Measurements from ENCODE around the gene ST8SIA5.

Gene ST8SIA5

DNA sequence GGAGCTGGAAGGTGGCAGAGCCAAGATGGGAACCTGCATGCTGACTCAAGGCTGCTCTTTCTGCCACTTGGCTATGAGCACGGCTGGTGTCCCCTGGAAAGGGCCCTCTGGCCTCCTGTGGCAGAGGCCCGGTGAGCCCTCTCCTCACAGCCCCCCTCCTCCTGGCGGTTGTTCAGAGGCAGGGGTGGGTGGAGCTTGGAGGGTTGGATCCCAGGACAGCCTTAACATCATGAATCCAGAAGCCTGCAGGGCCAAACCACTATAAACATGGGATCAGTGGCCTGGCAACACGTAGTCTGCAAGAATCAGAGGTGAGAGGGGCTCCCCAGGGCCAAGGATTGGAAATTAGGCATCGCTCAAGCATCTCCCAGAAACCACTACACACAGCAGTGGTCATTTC, 51.3 kb downstream of the ST8SIA5 start:
- no peak for DNase-seq

DNA sequence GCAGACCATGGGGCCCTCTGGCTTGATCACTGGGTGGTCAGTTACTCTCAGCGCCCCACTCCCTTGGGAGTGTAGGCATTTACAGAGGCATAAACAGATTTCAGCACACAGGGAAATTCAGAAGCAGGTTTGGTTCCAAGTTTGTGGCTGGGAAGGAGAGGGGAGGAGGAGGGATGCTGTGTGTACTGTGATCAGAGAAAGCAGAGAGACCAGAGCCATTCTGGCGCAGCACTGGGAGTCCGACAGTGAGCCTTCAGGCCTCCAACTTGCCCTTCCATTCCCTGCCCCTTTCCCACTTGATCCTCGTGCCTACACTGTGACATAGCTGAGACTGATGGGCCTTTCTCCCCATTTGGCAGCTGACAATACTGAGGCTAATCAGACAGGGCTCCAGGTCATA, 52.0 kb downstream of the ST8SIA5 start:
- DNase-seq, result no peak

DNA sequence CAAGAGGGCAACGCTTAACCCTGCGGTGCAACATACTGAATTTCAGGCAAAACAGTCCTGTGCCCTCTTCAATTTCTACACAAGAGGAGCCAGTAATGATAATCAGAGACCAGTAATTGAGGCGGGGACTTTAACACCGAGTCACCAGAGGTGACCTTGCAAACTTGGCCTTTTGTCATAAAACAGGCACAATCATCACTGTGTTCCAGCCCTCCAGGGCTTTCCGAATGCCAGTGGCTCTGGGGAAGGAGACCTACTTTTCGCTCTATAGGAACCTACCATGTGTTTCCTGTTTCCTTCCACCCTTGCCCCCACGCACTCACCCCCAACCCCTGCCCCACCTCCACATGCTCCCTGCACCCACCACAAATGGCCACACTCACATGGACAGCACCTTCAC, 52.7 kb downstream of the ST8SIA5 start:
- no peak for DNase-seq

DNA sequence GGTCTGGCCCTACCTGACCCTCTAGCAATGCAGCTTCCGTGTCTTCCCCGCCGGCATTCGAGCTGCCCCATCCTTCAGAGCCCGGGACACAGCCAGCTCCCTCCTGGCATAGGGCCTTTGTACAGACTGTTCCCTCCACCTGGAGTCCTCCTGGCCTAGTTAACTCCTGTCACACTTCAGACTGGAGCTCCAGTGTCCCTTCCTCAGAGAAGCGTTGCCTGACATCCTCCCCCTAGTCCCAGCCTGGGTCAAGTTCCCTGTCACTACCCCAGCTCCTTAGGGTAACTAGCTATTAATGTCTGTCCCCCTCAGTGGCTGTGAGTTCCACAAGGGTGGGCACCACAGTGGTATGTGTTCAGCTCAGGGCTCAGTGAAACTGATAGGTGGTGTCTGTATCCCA, 54.4 kb downstream of the ST8SIA5 start:
- DNase-seq, result no peak

DNA sequence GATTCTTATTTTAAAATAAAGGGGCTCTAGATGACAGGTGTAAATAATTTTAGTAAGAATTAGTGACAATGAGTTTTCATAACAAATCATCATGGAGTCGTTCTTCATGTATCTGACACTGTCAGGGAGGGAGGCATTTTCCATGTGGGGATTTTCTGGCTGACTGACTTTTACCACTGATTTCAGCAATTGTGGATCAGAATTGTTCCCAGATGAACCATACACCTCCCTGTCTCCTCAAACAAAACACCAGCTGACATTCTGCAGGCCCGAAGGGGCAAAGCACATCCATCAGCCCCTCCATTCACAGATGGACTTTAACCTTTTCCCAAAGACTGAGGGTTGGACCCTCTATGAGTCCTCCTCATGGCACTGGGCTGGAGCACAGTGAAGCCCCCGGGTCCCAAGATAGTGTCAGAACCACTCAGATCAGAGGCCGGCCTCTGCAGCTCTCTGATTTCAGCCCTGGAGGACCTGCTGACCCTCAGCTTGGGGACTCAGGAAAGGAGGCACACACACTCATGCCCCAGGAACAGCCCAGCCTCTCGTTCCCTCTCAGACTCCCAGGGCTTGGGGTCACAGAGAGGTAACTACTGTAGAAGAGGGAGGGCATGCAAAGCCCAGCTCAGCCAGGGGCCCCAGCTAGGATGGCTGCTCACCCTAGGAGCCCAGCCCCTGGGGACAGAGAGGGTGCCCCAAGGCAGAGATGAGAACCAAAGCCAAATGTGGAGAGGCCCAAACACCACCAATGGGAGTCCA, 56.6 kb downstream of the ST8SIA5 start:
- no peak for DNase-seq

DNA sequence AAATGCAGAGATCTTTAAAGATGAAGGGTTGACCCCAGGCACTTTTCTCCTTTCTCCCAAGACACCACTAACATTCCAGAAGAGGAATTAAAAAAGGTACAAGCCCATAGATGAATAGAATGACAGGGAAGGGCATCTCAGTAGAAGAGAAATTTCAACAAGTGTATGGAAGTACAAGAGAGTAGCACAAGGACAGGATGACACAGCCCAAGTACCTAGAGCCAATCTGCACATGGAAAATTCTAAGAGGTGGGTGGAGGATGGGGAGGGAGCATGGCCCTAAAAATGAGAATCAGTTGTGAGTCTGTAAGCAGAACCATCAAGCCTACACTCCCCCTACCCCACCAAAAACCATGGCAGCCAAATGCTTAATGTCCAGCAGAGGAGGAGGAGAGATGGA, 60.2 kb downstream of the ST8SIA5 start:
- no peak for DNase-seq

DNA sequence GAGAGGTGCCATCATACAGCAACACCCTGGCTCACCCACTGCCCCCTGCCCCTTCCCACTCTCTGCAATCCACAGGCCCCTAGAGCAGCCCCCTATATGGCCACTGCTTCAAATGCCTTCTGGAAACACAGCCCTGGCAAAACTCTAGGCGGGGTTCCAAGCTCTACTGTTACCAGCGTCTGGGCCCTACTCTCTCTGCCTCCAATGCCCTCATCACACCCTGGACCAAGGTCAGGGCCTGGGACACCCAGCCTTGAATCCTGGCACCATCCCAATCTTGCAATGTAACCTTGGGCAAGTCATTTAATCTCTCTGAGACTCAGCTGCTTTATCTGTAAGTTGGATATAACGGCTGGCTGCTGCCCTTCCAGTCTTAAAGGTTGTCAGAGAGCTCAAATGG, 60.6 kb downstream of the ST8SIA5 start:
- no peak for DNase-seq

DNA sequence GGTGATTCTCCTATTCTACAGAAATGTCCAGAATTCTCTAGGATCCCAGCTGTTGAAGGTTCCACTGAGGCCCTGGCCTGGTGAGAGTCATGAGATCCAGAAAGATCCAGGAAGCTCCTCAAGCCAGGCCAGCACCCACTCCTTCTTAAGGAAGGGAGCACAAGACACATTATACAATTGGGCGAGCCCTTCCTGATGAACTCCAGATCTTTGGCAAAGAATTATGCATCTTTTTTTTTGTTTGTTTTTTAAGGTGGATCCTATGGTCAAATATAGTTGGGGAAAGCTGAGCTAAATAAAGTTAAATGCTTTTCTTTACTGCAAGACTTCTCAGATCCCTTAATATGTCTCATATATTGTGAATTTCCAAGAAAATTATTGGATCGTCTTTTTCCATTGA, 62.9 kb downstream of the ST8SIA5 start:
- DNase-seq, result no peak

DNA sequence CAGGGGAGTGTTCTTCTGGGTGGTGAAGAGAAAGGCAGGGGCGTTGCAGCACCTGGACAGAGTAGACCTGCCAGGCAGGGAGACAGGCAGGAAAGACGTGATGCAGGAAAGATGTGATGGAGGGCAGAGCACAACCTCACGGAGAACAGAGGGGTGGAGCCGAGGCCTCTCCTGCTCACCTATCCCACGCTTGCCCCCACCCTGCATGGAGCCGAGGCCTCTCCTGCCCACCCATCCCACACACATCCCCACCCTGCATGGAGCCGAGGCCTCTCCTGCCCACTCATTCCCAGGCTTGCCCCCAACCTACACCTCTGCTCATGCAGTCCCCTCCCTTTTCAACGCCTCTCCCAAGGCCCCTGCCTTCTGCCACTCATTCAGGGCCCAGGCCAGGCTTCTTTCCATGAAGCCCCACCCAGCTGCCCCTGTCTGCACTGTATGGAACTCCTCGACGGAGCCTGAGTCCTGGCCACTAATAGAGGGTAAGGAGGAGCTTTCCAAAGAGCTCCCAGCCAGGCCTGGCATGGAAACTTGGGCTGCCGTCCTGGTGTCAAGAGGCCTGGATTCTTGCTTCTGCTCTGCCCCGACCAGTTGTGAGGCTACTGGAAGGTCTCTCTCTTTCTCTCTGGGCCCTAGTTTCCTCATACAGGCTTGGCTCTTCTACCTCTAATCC, 67.9 kb downstream of the ST8SIA5 start:
- DNase-seq, result no peak

DNA sequence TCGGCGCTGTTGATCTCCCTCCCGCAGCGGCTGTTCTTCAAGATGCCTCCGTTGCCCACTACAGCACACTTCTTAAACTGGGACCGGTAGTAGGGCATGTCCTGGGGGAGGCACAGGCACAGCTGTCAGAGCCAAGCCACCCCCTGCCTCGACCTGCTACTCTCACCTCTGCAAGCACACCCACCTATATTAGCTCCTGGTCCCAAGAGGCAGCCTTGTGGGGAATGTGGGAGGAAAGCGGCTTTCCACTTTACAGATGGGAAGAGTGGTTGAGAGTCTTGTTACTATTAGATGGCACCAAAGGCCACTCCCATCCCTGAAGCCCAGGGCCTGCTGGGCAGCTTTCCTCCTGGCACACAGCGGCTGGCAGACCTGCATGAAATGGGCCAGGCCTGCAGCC, 70.7 kb downstream of the ST8SIA5 start:
- no peak for DNase-seq

DNA sequence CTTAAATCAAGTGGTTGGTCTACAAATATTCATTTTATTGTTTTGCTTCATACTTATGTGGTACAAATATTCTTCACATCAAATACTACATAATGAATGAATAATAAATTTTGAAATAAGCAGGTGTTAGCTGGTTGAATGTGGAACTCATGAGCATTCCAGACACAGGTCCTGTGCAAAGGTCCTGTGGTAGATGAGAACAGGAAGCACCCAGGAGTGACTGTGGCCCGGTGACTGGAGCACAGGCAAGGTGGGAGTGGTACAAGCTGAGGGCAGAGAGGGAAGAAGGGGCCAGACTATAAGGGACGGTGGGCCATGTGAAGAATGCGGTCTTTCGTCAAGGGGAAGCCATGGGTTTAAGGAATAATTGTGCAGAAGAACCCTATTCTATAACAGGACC, 73.6 kb downstream of the ST8SIA5 start:
- DNase-seq, result no peak

DNA sequence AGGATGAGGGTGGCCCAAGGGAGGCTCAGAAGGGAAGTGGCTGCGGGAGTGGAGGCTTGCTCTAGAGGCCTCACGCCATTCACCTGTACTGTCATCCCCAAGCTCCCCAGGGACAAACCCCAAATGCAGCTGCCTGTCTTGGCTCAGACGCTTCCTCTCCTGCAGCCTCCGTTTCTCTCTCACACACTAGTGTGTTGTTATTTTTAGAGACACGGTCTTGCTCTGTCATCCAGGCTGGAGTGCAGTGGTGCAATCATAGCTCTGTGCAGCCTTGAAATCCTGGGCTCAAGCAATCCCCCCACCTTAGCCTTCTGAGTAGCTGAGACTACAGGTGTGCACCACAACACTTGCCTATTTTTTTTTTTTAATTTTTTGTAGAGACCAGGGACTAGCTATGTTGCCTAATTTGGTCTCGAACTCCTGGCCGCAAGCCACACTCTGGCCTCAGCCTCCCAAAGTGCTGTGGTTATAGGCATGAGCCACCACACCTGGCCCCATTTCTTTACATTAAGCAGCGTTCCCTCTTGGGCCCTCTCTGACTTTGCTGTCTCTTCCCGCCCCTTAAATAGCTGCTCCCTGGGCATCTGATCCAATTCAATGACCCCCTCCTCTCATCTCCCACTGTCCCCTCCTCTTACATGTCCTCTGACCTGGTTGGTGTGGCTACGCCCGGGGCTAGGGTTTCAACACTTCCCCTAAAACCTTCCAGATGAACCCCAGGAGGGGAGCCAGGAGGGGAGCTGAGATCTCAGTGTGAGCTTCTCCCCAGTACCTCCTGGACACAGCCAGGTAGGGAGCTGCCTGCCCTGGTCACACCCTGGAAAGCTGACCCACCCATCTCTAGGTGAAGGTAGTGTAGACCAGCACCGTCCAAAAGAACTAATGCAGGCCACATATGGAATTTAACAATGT, 75.8 kb downstream of the ST8SIA5 start:
- DNase-seq, result no peak

DNA sequence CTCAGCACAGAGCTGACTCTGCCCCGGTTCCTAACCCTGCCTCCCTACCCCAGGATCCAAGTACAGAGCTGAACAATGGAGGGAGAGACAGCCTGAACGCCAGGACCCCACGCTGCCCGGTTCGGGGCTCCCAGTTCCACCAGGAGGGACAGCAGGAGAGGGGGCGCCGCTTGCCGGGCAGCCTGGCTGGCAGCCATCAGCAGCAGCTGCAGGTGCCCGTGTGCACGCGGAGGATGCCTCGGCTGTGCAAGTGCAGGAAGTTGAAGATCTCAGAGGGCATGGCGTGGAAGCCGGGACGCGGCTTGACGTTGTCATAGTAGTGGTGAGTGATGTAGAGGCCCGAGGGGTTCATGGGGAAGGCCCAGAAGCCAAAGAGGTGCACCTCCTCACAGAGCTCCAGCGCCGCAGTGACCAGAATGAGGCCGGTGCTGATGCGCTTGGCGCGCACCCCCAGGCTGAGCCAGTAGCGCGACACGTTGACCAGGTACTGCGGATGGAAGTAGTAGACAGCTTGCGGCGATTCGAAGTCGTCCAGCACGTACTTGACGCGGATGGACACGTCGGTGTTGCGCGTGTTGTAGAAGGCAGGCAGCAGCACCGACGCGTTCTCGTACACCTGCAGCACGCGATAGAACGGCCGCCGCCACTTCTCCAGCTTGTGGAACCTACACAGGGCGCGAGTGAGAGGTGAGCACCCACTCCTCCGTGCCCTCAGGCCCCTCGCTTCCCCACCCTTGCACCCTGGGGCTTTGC, 76.8 kb downstream of the ST8SIA5 start:
- DNase-seq, result no peak

DNA sequence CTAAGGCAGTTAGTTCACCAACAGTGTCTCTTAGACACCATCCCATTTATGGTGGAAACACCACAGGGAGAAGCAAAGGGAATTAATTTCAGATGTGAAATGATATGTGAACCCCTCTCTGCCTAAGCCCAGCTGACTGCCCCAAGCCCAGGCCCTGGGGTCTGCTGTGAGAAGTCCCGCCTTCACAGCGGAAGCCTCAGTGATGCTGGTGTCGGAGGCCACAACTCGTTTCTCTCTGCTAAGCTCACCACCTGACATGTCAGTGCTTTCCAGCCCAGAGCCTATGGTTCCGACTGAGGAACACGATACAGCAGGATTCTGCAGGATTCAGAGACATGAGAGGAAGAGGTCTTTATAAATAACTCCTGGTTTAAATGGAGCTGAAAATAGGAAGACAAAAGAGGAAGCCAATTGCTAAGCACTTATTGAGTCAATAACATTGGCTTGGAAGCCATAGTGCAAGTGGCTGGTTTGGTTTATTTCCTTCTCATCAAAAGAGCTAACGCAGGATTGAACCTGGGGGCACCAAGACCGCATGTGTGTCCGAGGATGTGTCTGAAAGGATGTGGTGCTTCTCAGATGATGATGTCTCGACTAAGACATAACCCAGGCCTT, 78.0 kb downstream of the ST8SIA5 start:
- no peak for DNase-seq

DNA sequence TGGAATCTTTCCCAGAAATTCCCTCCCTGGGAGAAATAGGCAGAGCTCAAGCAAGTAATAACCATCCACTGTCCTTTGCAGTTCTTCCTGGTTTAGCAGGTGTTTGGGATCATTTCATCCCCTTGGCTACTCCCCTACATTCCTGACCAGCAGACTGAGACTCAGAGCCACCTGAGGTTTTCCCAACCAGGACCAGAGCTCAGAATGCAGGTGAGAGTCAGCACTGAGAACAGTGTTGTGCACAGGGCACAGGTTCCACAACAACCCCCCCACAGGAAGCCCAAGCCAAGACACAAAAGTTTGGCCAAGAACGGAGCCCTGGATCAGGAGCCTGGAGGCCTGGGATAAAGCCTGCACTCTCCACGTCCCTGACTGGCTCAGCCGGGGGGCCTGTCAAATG, 78.8 kb downstream of the ST8SIA5 start:
- no peak for DNase-seq

DNA sequence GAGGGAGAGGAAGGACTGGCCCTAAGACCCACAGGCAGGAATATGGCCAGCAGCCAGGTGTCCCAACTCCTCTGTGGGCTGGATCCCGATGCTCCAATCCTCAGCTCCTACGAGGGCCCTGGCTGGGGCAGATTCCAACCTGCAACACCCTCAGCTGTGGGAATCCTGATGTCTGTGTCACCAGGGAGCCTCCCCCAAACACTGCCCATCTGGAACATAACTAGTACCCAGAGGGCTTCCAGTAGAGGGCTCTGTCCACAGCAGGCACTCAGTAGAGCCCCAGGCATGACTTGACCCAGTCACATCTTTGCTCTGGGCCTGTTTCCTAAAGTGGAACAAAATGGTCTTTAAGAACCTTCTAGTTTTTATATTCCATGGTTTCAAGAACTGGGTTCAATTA, 79.2 kb downstream of the ST8SIA5 start:
- no peak for DNase-seq

DNA sequence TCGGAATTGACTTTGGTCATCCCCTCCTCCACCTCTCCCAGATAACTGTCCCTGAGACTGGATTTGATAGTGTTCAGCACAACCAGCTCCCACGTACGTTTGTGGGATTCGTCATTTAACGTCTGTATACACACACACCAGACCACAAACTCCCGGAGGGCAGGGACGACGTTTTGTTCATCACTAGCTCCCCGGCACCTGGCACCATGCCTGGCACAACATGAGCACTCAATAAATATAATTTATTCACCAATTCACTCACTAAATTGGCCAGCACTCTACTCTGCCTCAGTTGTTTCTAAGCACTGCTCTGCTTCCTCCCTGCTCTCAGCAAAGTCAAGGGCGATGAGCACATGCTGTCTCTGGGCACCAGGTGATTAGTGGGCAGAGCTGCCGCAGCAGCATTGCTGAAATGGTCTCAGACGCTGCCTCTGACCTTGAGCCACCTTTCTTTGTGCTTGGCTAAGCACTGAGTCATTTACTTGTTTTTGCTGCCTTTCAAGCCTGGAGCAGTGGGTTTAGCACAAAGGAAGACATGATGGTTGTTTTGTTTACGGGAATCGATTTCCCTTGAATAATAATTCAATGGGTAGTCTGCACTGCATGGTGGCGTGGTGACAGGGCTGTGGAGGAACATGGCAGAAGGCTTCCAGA, 80.5 kb downstream of the ST8SIA5 start:
- DNase-seq, result no peak

DNA sequence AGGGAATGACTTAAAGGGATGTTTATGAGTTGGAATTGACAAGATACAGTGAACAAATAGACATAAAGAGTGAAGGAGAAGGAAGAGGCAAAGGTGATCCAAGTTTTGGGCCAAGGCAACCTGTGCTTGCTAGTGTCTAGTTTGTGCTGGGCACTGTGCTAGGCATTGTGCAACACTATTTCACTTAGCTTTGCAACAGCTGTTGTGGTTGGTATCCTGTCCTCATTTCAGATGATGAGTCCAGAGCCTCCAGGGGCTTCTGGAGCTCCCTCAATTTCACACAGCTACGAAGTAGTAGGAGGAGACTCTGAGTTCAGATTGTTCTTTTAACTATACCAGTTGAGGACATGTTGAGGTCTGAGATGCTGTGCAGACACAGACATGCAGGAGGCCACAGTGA, 81.7 kb downstream of the ST8SIA5 start:
- no peak for DNase-seq

DNA sequence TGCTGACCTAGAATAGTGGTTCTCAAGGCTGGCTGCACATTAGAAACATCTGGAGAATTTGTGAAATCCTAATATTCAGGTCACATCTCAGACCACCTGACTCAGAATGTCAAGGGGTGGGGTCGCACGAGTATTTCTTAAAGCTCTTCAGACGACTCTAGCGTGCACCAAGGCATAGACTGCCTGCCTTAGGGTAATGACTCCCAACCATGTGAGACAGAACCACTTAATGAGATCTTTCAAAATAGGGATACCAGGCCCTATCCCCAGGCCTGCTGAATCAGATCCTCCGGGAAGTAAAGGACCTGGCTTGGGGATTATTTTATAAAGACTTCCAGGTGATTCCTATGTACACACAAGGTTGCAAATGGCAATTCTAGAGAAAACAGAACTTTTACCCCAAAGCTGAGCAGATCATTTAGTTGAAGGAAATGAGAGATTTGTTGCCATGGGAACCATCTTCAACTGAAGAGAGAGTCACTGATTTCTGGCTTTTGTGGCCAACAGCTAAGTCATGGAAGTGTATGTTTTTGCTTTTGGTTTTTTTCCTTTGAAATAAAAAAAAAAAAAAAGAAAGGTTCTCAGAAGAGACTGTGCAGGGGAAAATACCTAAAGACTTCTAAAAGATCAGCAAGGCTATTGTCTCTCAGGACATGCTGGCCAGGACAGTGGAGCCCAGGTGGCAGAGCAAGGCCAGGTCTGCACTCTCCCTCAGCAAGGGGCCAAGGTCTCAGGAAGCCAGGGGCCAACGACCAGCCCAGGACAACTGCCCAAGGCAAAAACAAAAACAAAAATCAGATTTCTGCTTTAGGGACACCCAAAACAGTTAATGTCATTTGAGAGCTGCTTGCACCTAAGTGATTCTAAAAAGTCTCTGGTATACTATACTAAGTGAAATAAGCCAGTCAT, 84.5 kb downstream of the ST8SIA5 start:
- no peak for DNase-seq

DNA sequence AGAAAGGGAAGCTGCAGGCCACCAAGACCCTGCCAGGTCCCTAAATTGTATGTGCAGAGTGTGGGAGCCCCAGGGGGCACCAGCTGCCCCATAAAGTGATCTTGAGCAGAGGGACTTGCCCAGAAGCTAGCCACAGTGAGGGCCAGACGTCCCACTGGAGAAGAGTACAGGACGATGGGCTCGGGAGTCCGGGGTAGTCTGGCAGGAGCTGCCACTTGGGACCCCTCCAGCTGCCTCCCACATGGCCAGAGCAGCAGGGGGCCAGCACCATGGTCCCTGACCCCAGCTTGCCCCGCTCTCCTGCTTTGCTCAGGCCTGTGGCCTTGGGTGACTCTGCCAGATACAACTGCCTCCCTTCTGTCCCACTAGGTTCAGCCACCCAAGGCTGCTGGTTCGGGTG, 88.2 kb downstream of the ST8SIA5 start:
- no peak for DNase-seq

DNA sequence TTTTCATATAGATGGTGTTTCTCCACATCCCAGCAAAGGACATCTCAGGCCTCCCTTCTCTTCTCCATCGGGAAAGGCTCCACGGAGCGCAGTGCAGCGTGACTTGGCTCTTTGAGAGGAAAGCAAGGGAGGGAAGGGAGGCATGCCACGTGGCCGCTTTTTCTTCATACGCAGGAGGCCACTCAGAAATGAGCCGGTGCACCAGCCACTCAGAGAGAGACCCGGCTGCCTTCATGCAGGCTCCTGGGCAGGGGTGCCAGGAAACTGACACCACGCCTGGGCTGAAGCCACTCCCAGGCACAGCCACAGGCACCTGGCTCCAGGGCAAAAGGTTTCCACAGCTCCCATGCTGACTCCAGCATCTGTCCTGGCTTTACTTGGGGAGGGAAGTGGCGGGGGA, 88.7 kb downstream of the ST8SIA5 start:
- no peak for DNase-seq
